Fibroblast of lung (primary cell): ENCODE measurements around the gene MAML2. TPM values are rescaled to one million over a fixed set of nuclear protein-coding genes. Genes with fewer than 3 reads are reported as not detected.

Experiments
- DNase-seq, 2 donors: peaks; one replicate each; pipeline versions ENCODE4 v3.0.0 to v3.0.0-alpha.2; 2010; ENCODE audit warnings: low read depth in 2 of 2
- H2AFZ ChIP-seq: 2 replicates; pipeline ENCODE4 v1.5.1; 2012; ENCODE audit warnings: low read length, control low read depth, inconsistent platforms
- H3K27ac ChIP-seq: 2 replicates; pipeline ENCODE4 v1.5.1; 2011; ENCODE audit warnings: low read length, control low read depth; ENCODE audit not compliant: insufficient read depth
- H3K27me3 ChIP-seq: 2 replicates; pipeline ENCODE4 v1.5.1; 2011; ENCODE audit warnings: mild to moderate bottlenecking, low read length; ENCODE audit not compliant: control insufficient read depth, insufficient read depth
- H3K36me3 ChIP-seq: 2 replicates; pipeline ENCODE4 v1.5.1; 2011; ENCODE audit warnings: low read length; ENCODE audit not compliant: control insufficient read depth, insufficient read depth
- H3K4me1 ChIP-seq: 2 replicates; pipeline ENCODE4 v1.5.1; 2011; ENCODE audit warnings: low read length; ENCODE audit not compliant: control insufficient read depth, insufficient read depth; ENCODE audit errors: extremely low read depth
- H3K4me2 ChIP-seq: 2 replicates; pipeline ENCODE4 v1.5.1; 2011; ENCODE audit warnings: low read length, control low read depth; ENCODE audit not compliant: insufficient read depth; ENCODE audit errors: extremely low read depth
- H3K4me3 ChIP-seq, 4 experiments: fragments of 200-600 bp in 1 of 4; sonication (generic) in 1 of 4; replicated peaks in 1 of 4; 2 replicates each; pipeline ENCODE4 v1.5.1; 2011 to 2016; ENCODE audit warnings: low read length in 4 of 4, low read depth in 3 of 4, mild to moderate bottlenecking in 3 of 4, control low read depth in 2 of 4, inconsistent platforms in 1 of 4, mixed read lengths in 1 of 4; ENCODE audit not compliant: insufficient read depth in 1 of 4; ENCODE audit errors: control extremely low read depth in 1 of 4
- H3K79me2 ChIP-seq: 2 replicates; pipeline ENCODE4 v1.5.1; 2012; ENCODE audit warnings: mild to moderate bottlenecking, low read length, inconsistent platforms; ENCODE audit not compliant: control insufficient read depth, insufficient read depth
- H3K9ac ChIP-seq: 2 replicates; pipeline ENCODE4 v1.5.1; 2011; ENCODE audit warnings: mild to moderate bottlenecking, low read length, control low read depth; ENCODE audit not compliant: insufficient read depth
- H3K9me3 ChIP-seq: 2 replicates; pipeline ENCODE4 v1.5.1; 2012; ENCODE audit warnings: low read depth, low read length; ENCODE audit not compliant: control insufficient read depth, insufficient read depth
- H4K20me1 ChIP-seq: 2 replicates; pipeline ENCODE4 v1.5.1; 2011; ENCODE audit warnings: low read length; ENCODE audit not compliant: control insufficient read depth, insufficient read depth; ENCODE audit errors: extremely low read depth
- EZH2 ChIP-seq: IDR thresholded peaks from 2 replicates; pipeline ENCODE4 v1.5.1; 2012; ENCODE audit warnings: low read length, control low read depth, mild to moderate bottlenecking; ENCODE audit errors: missing control alignments
- polyA plus RNA-seq, 2 donors: library from polyadenylated mRNA; depleted of rRNA in 1 of 2; stranded (reverse) in 1 of 2; unstranded in 1 of 2; fragments of >200 nt; gene quantifications; 2 replicates each; pipeline ENCODE4 v1.2.1, GENCODE V29; 2011 to 2012; ENCODE audit warnings: missing spikeins in 1 of 2
- total RNA-seq: library from RNA; depleted of rRNA; stranded (reverse); fragments of >200 nt; gene quantifications from 2 replicates; pipeline ENCODE4 v1.2.1, GENCODE V29; 2014
- TF ChIP-seq, protein P1 (sequence below), 2 donors: IDR thresholded peaks in 1 of 2; conservative IDR thresholded peaks in 1 of 2; 1 replicate in 1 of 2; 2 replicates in 1 of 2; pipeline ENCODE4 v1.5.1; 2011 to 2012; ENCODE audit warnings: low read length in 2 of 2, control low read depth in 1 of 2, inconsistent platforms in 1 of 2, low read depth in 1 of 2, mild to moderate bottlenecking in 1 of 2

The MAML2 gene
- total and polyA plus RNA-seq, 2 donors (not counting 1 experiment from before 2014, with no cell fraction given), result 13.0 to 19.0 TPM

DNA sequence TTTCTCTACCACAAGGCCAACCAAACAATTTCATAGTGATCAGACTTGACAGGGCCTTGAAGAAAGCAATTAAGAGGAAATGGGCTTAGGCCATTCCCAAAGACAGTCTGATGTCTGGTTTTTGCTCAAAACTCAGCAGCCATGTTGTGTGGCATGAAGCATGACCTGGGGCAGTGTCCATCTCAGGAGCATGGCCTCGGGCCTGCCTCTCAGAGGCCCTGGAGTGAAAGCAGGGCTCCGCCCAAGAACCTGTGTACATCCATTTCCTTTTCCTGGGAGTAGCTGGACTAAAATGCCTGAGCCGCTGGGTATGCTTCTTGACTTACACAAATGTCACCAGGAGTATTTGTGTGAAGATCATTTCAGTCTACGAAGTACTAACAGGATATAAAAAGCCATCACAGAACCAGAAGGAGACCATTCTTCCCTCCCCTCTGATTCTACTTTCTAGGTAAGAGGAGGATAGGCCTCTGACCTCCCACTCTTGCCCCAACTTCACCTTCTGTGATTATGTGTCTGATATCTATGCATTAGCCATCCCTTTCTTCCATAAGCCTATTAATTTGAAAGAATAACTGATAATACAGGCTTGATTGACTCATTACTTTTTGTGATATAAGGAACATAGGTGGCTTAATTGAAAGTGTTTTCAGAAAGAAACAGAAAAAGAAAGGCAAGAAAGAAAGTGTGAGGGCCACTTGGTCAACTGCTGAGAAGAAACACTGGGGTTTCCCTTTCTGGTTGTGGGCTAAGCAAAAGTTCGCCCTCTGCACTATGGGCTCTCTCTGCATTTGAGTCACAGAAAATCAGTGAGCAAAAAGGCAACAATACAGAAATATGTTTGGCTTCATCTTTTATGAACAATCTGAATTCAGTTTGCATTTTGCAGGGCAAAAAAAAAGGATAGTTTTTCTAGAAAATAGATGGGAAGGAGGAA is 230.5 kb downstream of the MAML2 start:
- peak overlapping the region; percentile 29 for H3K27ac ChIP-seq
- TF ChIP-seq EZH2, result no peak
- TF ChIP-seq, protein P1, sequence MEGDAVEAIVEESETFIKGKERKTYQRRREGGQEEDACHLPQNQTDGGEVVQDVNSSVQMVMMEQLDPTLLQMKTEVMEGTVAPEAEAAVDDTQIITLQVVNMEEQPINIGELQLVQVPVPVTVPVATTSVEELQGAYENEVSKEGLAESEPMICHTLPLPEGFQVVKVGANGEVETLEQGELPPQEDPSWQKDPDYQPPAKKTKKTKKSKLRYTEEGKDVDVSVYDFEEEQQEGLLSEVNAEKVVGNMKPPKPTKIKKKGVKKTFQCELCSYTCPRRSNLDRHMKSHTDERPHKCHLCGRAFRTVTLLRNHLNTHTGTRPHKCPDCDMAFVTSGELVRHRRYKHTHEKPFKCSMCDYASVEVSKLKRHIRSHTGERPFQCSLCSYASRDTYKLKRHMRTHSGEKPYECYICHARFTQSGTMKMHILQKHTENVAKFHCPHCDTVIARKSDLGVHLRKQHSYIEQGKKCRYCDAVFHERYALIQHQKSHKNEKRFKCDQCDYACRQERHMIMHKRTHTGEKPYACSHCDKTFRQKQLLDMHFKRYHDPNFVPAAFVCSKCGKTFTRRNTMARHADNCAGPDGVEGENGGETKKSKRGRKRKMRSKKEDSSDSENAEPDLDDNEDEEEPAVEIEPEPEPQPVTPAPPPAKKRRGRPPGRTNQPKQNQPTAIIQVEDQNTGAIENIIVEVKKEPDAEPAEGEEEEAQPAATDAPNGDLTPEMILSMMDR (conservative IDR thresholded peaks at IDR 0.05 in 1 of 2, IDR thresholded peaks at IDR 0.05 in 1 of 2; ENCODE audit: low read depth in 1 of 2, low read length in 2 of 2), result no peak
- no peak overlapping the region for H2AFZ ChIP-seq
- H3K4me1 ChIP-seq, result peaks cover 6% of the 10 kb centered on the region
- H3K9ac ChIP-seq, result no peak overlapping the region
- no peaks in the 10 kb centered on the region for H3K9me3 ChIP-seq
- no peaks in the 10 kb centered on the region for H3K27me3 ChIP-seq
- no peaks in the 10 kb centered on the region for H3K79me2 ChIP-seq
- no peaks in the 10 kb centered on the region for H3K36me3 ChIP-seq
- H4K20me1 ChIP-seq, result no peaks in the 10 kb centered on the region
- peak overlapping the region; percentile 4 for H3K4me2 ChIP-seq
- no peak overlapping the region for H3K4me3 ChIP-seq
- peak in 1 of 2 donors; percentile 36 for DNase-seq

DNA sequence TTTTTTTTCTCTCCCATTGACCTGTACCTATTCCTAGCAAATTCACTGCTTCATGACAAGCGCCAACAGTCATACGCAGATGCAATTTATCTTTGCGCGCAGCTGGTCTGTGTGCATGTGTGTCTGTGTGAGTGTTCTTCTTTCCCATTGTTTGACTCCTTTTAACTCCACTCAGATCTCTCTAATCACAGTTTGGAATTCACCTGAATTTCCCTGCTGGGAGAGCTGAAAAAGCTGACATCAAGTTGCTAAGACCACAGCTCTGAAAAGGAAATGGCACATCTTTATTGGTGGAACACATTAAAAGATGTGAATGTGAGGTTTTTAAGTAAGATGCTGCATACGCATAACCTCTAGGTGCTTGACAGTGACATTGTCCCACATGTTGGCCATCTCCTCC is 231.7 kb downstream of the MAML2 start:
- H3K9ac ChIP-seq, result no peak overlapping the region
- no peaks in the 10 kb centered on the region for H4K20me1 ChIP-seq
- H3K4me2 ChIP-seq, result no peak overlapping the region
- H3K27ac ChIP-seq, result no peak overlapping the region
- no peaks in the 10 kb centered on the region for H3K36me3 ChIP-seq
- H3K27me3 ChIP-seq, result no peaks in the 10 kb centered on the region
- H3K4me1 ChIP-seq, result peaks cover 6% of the 10 kb centered on the region
- H3K4me3 ChIP-seq, result no peak overlapping the region
- DNase-seq, result no peak
- TF ChIP-seq, protein P1 (conservative IDR thresholded peaks at IDR 0.05 in 1 of 2, IDR thresholded peaks at IDR 0.05 in 1 of 2; ENCODE audit: low read depth in 1 of 2, low read length in 2 of 2), result no peak
- TF ChIP-seq EZH2, result no peak
- no peaks in the 10 kb centered on the region for H3K9me3 ChIP-seq
- H3K79me2 ChIP-seq, result no peaks in the 10 kb centered on the region
- H2AFZ ChIP-seq, result no peak overlapping the region

DNA sequence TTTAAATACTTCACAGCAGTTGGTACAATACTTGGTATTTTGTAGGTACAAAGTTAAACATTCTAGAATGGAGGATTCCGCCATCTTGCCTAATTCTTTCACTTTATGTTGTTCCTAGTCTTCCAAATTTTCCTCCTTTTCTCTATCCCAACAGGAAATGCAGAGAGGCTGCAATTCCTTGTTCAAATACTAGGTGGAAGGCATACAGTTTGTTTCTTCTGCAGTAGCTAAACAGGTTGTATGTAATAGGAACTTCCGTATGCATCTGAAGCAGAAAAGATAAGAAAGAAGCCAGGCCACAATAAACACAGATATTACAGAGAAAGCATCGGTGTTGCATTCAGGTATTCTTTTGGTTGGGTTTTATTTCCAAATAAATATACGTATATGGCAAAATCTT is 232.7 kb downstream of the MAML2 start:
- Histone ChIP-seq H3K4me1 (peaks cover 6% of the 10 kb centered on the region), H2AFZ (no peak overlapping the region), H4K20me1 (no peaks in the 10 kb centered on the region), H3K27ac (no peak overlapping the region), H3K4me3 (no peak overlapping the region), H3K9me3 (no peaks in the 10 kb centered on the region), H3K27me3 (no peaks in the 10 kb centered on the region), H3K4me2 (no peak overlapping the region), H3K36me3 (no peaks in the 10 kb centered on the region), H3K9ac (no peak overlapping the region), H3K79me2 (no peaks in the 10 kb centered on the region)
- no peak for TF ChIP-seq EZH2
- TF ChIP-seq, protein P1 (conservative IDR thresholded peaks at IDR 0.05 in 1 of 2, IDR thresholded peaks at IDR 0.05 in 1 of 2; ENCODE audit: low read depth in 1 of 2, low read length in 2 of 2), result no peak
- no peak for DNase-seq
